Suprapubic skin (tissue), 4 donors: ENCODE data around the gene RHOA. TPM values are rescaled to one million over a fixed set of nuclear protein-coding genes. Genes with fewer than 3 reads are reported as not detected.
A peak's percentile ranks its signal among the peaks of the same experiment; 100 is the strongest.
"Not testable (repeated sequence)": the region's sequence is repeated elsewhere in the genome, so short reads cannot be mapped to it uniquely, and the experiment has no call there.

ENCODE experiments used
- DNase-seq, 2 donors: peaks; one replicate each; pipeline ENCODE4 v3.0.0-alpha.2; 2019; ENCODE audit warnings: low spot score in 2 of 2
- H3K27ac ChIP-seq: fragments of 200-600 bp; sonication (generic); one replicate; pipeline ENCODE4 v1.5.1; 2019
- H3K27me3 ChIP-seq: fragments of 200-600 bp; sonication (generic); one replicate; pipeline ENCODE4 v1.5.1; 2019
- H3K36me3 ChIP-seq: fragments of 200-600 bp; sonication (generic); one replicate; pipeline ENCODE4 v1.5.1; 2019
- H3K4me1 ChIP-seq: fragments of 200-600 bp; sonication (generic); one replicate; pipeline ENCODE4 v1.5.1; 2019
- H3K4me3 ChIP-seq: fragments of 200-600 bp; sonication (generic); one replicate; pipeline ENCODE4 v1.5.1; 2019; ENCODE audit warnings: mild to moderate bottlenecking
- H3K9me3 ChIP-seq: fragments of 200-600 bp; sonication (generic); one replicate; pipeline ENCODE4 v1.5.1; 2019
- EP300 ChIP-seq: sonication (generic); formaldehyde crosslinking; IDR thresholded peaks from one replicate; pipeline ENCODE4 v1.6.1; 2017; ENCODE audit warnings: antibody characterized with exemption
- POLR2A ChIP-seq, 2 donors: fragments of 450-650 bp; IDR thresholded peaks; one replicate each; pipeline ENCODE4 v1.6.1; 2017; ENCODE audit warnings: antibody characterized with exemption in 2 of 2, mild to moderate bottlenecking in 2 of 2, moderate library complexity in 2 of 2
- POLR2AphosphoS5 ChIP-seq, 3 donors: sonication (generic); formaldehyde crosslinking; IDR thresholded peaks; one replicate each; pipeline ENCODE4 v1.6.1; 2017; ENCODE audit warnings: antibody characterized with exemption in 3 of 3
- WGBS: methylation state at CpG from one replicate; pipeline ENCODE4 v1.1.5; 2018; 5-methylcytosine and 5-hydroxymethylcytosine counted together
- total RNA-seq, 4 donors: library from RNA; depleted of rRNA; stranded (reverse); fragments of >200 nt; gene quantifications; one replicate each; pipeline ENCODE4 v1.1.0, GENCODE V29; 2016
- TF ChIP-seq, protein P1 (sequence below), 2 donors: fragments of 200-600 bp in 1 of 2; fragments of 450-650 bp in 1 of 2; sonication (generic) in 1 of 2; IDR thresholded peaks; one replicate each; pipeline ENCODE4 v1.5.1; 2016 to 2019; ENCODE audit warnings: antibody characterized with exemption in 2 of 2, mild to moderate bottlenecking in 1 of 2, moderate library complexity in 1 of 2

RHOA gene
- total RNA-seq, 4 donors from 2014 or later, result 315 to 373 (median 341) TPM

DNA sequence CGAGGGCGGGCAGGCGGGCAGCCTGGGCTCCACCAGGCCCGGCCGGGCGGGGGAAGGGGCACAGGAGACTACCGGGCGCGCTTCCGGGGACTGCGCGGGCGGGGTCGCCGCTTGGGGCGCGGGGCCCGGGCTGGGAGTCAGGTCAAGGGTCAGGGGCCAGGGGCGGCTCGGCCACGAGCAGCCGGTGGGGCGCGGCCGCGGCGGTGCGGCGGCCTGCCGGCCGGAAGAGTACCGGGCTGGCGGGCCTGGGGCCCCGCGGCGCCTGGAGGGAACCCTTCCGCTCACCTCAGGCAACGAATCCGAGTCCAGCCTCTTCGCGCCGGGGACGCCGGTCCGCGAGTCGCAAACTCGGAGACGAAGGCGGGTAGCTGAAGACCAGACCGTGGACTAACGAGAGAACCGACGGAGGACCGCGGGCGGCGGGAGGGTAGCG is 225 bp downstream of the RHOA start:
- Histone ChIP-seq H3K27me3 (no peaks in the 10 kb centered on the region), H3K9me3 (no peaks in the 10 kb centered on the region), H3K36me3 (peaks cover 8% of the 10 kb centered on the region), H3K4me1 (peaks cover 62% of the 10 kb centered on the region), H3K27ac (peak overlapping the region; percentile 99), H3K4me3 (peak overlapping the region; percentile 91)
- peak in 1 of 3 donors; percentile 74 for TF ChIP-seq POLR2AphosphoS5 (IDR thresholded peaks at IDR 0.05)
- TF ChIP-seq EP300, result no peak
- DNase-seq, result peak in 1 of 2 donors; percentile 83
- 0% methylated on average over 24 of the region's 59 CpGs for WGBS

DNA sequence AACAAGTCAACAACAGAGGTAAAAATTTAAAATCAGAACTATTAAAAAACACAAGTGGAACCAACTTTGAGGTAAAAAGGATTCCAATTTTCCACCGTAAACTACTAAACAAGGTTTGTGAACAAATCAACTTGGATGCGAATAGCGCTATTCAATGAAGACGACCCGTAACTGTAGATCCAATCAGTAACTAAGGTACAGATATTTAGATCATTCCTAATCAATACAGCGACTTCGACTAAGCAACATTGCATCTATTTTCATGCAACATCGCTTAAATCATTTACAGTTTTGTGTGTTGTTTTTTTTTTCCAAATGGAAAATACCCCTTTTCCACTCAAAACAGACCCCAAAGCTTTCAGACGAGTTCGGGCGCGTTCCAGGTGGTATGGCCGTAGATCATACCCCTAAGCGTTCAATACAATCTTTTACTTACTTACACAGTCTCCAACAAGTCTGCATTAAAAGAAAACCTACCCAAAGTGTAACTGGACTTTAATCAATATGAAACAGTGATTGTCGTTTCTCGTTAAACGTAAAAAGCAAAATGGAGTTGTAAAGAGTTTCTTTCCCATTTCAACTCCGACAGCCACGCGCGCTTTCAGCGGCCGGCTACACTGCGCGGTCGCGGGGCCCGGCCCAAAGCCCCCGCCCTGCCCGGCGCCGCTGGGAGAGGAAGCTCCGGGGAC is 786 bp downstream of the RHOA start:
- peak overlapping the region; percentile 91 for H3K4me3 ChIP-seq
- under 1% methylated on average over 33 of the region's 33 CpGs for WGBS
- peaks cover 8% of the 10 kb centered on the region for H3K36me3 ChIP-seq
- no peaks in the 10 kb centered on the region for H3K27me3 ChIP-seq
- H3K27ac ChIP-seq, result peak overlapping the region; percentile 99
- no peaks in the 10 kb centered on the region for H3K9me3 ChIP-seq
- TF ChIP-seq EP300 (no peak), POLR2A (IDR thresholded peaks at IDR 0.05) (no peak)
- TF ChIP-seq, protein P1, sequence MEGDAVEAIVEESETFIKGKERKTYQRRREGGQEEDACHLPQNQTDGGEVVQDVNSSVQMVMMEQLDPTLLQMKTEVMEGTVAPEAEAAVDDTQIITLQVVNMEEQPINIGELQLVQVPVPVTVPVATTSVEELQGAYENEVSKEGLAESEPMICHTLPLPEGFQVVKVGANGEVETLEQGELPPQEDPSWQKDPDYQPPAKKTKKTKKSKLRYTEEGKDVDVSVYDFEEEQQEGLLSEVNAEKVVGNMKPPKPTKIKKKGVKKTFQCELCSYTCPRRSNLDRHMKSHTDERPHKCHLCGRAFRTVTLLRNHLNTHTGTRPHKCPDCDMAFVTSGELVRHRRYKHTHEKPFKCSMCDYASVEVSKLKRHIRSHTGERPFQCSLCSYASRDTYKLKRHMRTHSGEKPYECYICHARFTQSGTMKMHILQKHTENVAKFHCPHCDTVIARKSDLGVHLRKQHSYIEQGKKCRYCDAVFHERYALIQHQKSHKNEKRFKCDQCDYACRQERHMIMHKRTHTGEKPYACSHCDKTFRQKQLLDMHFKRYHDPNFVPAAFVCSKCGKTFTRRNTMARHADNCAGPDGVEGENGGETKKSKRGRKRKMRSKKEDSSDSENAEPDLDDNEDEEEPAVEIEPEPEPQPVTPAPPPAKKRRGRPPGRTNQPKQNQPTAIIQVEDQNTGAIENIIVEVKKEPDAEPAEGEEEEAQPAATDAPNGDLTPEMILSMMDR (IDR thresholded peaks at IDR 0.05), result no peak
- peak in 1 of 2 donors; percentile 83 for DNase-seq
- peaks cover 62% of the 10 kb centered on the region for H3K4me1 ChIP-seq

DNA sequence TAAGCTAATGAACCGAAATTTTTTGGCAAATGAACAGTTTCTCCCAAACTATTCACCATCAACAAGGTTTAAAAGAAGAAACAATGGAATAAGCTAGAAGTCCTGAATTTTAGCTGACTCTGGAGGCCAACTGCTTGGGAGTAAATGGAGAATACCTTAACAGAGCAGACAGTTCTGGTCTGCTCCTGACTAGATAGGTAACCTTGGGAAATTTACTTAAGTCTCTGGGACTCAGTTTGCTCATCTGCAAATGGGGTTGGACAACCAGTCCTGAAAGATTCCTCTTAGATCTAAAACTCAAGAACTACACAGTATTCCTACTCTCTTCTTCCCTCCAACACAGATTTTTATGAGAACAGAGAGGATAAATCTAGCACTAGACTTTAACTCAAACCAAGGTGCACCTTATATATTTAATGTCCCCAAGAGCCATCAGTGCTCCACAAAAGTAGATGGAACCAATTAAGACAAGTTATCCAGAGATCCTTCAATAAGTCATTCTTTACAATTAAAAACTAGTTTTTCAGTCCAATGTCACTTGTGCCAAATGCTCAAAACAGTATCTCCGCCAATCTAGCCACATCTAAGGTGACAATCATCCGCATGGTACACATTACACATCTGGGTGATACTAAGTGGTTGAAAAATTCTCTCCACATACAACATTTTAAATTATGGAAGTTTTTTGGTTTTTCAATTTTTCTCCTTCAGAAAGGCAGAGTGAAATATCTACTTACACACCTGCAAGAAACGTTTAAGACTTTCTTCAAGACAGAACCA is 1.5 kb downstream of the RHOA start:
- Histone ChIP-seq H3K4me3 (peak overlapping the region; percentile 91), H3K27me3 (no peaks in the 10 kb centered on the region), H3K27ac (peak overlapping the region; percentile 3), H3K4me1 (peaks cover 66% of the 10 kb centered on the region), H3K9me3 (no peaks in the 10 kb centered on the region), H3K36me3 (peaks cover 8% of the 10 kb centered on the region)
- 15% methylated on average over 4 of the region's 4 CpGs for WGBS
- no peak for DNase-seq
- TF ChIP-seq EP300 (no peak), POLR2AphosphoS5 (IDR thresholded peaks at IDR 0.05) (no peak), POLR2A (IDR thresholded peaks at IDR 0.05) (no peak)
- TF ChIP-seq, protein P1 (IDR thresholded peaks at IDR 0.05), result no peak

DNA sequence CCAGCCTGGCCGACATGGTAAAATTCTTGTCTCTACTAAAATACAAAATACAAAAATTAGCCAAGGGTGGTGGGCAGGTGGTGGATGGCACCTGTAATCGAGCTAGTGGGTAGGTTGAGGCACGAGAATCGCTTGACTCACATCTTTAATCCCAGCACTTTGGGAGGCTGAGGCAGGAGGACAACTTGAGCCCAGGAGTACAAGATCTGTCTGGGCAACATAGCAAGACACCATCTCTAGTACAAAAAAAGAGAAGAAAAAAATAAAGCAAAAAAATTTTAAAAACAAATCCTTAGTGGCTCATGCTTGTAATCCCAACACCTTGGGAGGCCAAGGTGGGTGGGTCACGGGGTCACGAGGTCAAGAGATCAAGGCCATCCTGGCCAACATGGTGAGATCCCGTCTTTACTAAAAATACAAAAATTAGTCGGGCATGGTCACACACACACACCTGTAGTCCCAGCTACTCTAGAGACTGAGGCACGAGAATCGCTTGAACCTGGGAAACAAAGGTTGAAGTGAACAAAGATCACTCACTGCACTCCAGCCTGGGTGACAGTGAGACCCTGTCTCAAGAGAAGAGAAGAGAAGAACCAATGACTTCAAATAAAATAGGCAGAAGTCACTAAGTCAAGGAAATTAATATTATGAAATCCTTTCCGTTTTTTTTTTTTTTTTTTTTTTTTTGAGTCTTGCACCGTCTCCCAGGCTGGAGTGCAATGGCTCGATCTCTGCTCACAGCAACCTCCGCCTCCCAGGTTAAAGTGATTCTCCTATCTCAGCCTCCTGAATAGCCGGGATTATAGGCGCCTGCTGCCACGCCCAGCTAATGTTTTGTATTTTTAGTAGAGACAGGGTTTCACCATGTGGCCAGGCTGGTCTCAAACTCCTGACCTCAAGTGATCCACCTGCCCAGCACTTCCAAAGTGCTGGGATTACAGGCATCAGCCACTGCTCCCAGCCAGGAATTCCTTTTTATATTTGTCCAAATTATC is 4.9 kb downstream of the RHOA start:
- TF ChIP-seq POLR2AphosphoS5 (IDR thresholded peaks at IDR 0.05) (no peak), POLR2A (IDR thresholded peaks at IDR 0.05) (no peak), EP300 (no peak)
- TF ChIP-seq, protein P1 (IDR thresholded peaks at IDR 0.05), result no peak
- H3K36me3 ChIP-seq, result peaks cover 7% of the 10 kb centered on the region
- no peaks in the 10 kb centered on the region for H3K27me3 ChIP-seq
- DNase-seq, result no peak
- H3K4me1 ChIP-seq, result peaks cover 64% of the 10 kb centered on the region
- H3K9me3 ChIP-seq, result no peaks in the 10 kb centered on the region
- no peak overlapping the region for H3K4me3 ChIP-seq
- 46% methylated on average over 17 of the region's 17 CpGs for whole genome bisulfite sequencing
- no peak overlapping the region for H3K27ac ChIP-seq

DNA sequence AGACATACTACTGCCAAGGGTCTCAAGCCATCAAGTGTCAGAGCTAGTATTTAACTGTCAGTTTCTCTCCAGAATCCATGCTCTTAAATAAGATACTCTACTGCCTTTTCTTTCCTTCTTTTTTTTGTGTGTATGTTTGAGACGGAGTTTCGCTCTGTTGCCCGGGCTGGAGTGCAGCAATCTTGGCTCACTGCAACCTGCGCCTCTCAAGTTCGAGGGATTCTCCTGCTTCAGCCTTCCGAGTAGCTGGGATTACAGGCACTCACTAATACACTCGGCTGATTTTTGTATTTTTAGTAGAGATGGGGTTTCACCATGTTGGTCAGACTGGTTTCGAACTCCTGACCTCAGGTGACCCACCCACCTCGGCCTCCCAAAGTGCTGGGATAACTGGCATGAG is 6.2 kb downstream of the RHOA start:
- H3K4me1 ChIP-seq, result peaks cover 72% of the 10 kb centered on the region
- H3K4me3 ChIP-seq, H3K27ac ChIP-seq: not testable (repeated sequence)

More for the DNA sequence above, 6.2 kb downstream of the RHOA start:
- H3K36me3 ChIP-seq, DNase-seq, H3K27me3 ChIP-seq, H3K9me3 ChIP-seq: not testable (repeated sequence)
- WGBS, result 44% methylated on average over 9 of the region's 9 CpGs
